GM13976 (cell line): ENCODE data around the gene LAGE3.

Experiments used
- DNase-seq: peaks from one replicate; pipeline ENCODE4 v3.0.0; 2012; ENCODE audit warnings: low spot score
- CTCF ChIP-seq: IDR thresholded peaks from 2 replicates; pipeline ENCODE4 v1.5.1; 2012; ENCODE audit warnings: borderline replicate concordance, mild to moderate bottlenecking; ENCODE audit not compliant: insufficient read depth; ENCODE audit errors: extremely low read depth, missing control alignments, control extremely low read depth
- in situ Hi-C: fragments of 300-500 bp; cut with MboI; formaldehyde crosslinking; loops from one replicate; pipeline ENCODE4 v1.12.0; 2022; ENCODE audit warnings: low sequenced_read_pairs, mixed read lengths, inconsistent platforms; ENCODE audit not compliant: unreplicated experiment

Gene LAGE3

GRCh38 chrX:154477891-154478477, 1.1 kb downstream of the LAGE3 start:
- in situ Hi-C loops: no loop called here
- TF ChIP-seq CTCF: no peak
- no peak for DNase-seq

GRCh38 chrX:154476821-154477220, 2.3 kb downstream of the LAGE3 start:
- no peak for DNase-seq
- TF ChIP-seq CTCF: no peak
- in situ Hi-C loops: no loop called here

GRCh38 chrX:154473683-154474082, 5.4 kb downstream of the LAGE3 start:
- in situ Hi-C loops: no loop called here
- no peak for DNase-seq
- no peak for TF ChIP-seq CTCF

GRCh38 chrX:154472685-154473632, 6.1 kb downstream of the LAGE3 start:
- DNase-seq: no peak
- in situ Hi-C loops: no loop called here
- no peak for TF ChIP-seq CTCF

GRCh38 chrX:154471839-154472684, 7.0 kb downstream of the LAGE3 start:
- no peak for TF ChIP-seq CTCF
- DNase-seq: no peak
- in situ Hi-C loops: no loop called here

- TF ChIP-seq CTCF: no peak
- DNase-seq: no peak
- in situ Hi-C loops: no loop called here
Observed at GRCh38 chrX:154470914-154471568, 8.0 kb downstream of the LAGE3 start.
